Measurements from ENCODE around the gene TSPYL6. TPM values are rescaled to one million over a fixed set of nuclear protein-coding genes. Genes with fewer than 3 reads are reported as not detected.

TSPYL6 gene
- total and polyA plus RNA-seq, 2 of the 8 experiments (the other 6 are each of a cell fraction or from before 2014, with no cell fraction given): not detected

DNA sequence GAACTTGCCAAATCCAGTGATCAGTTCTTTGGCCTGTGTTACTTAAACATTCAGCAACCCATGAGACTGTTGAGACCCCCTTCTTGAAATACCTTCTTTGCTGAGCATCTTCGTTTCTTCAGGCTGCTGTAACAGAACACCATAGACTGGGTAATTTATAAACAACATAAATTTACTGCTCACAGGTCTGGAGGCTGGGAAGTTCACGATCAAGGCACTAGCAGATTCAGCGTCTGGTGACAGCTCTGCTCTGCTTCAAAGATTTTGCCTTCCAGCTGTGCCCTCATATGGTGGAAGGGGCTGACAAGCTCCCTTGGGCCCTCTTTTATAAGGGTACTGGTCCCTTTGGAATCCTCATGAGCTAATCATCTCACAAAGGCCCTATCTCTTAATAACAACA is 28.8 kb upstream of the TSPYL6 start (continued):
- TF ChIP-seq EZH2 (IDR thresholded peaks at IDR 0.05; ENCODE audit: low read depth, low read length, severe bottlenecking) (no peak), RAD21 (IDR thresholded peaks at IDR 0.05 in 1 of 2, conservative IDR thresholded peaks at IDR 0.05 in 1 of 2; ENCODE audit: low read depth in 2 of 2, low read length in 2 of 2) (no peak), SIRT6 (IDR thresholded peaks at IDR 0.05; ENCODE audit: low read length) (no peak), BACH1 (IDR thresholded peaks at IDR 0.05; ENCODE audit: low read length) (no peak)
- TF ChIP-seq, protein P1, sequence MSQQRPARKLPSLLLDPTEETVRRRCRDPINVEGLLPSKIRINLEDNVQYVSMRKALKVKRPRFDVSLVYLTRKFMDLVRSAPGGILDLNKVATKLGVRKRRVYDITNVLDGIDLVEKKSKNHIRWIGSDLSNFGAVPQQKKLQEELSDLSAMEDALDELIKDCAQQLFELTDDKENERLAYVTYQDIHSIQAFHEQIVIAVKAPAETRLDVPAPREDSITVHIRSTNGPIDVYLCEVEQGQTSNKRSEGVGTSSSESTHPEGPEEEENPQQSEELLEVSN (IDR thresholded peaks at IDR 0.05): no peak

Data from H1 (cell line).